Measurements from ENCODE around the gene CRABP2. TPM values are rescaled to one million over a fixed set of nuclear protein-coding genes. Genes with fewer than 3 reads are reported as not detected.

CRABP2 gene
- total RNA-seq, 6 donors from 2014 or later = 0.76 to 8.1 (median 3.9) TPM; not detected in 1

- WGBS, 2 donors = 12 to 22% methylated on average over 8 to 10 of the region's 16 CpGs
- Histone ChIP-seq H3K4me1 (peaks cover 89 to 93% (median 90%) of the 10 kb centered on the region in 4 donors), H3K27me3 (no peaks in the 10 kb centered on the region), H3K27ac (peak overlapping the region; percentile 80 to 91 (median 83)), H3K36me3 (no peaks in the 10 kb centered on the region), H3K9me3 (no peaks in the 10 kb centered on the region), H3K4me3 (no peak overlapping the region)
- TF ChIP-seq EP300 (IDR thresholded peaks at IDR 0.05) = no peak
- peak in 1 of 4 donors; percentile 27 for TF ChIP-seq POLR2A (IDR thresholded peaks at IDR 0.05)
- no peak for TF ChIP-seq CTCF (IDR thresholded peaks at IDR 0.05)
- TF ChIP-seq POLR2AphosphoS5 (IDR thresholded peaks at IDR 0.05) = peak in 1 of 2 donors; percentile 17
- DNase-seq = peak; percentile 53
- no peak for ATAC-seq (ENCODE audit: low FRiP score in 2 of 2)
These were observed 40.5 kb downstream of the CRABP2 start for GRCh38 chr1:156664767-156665411.

GRCh38 chr1:156664046-156664766 lies 41.2 kb downstream of the CRABP2 start:
- H3K27ac ChIP-seq = peak overlapping the region; percentile 80 to 91 (median 83)
- peaks cover 89 to 98% (median 96%) of the 10 kb centered on the region in 4 donors for H3K4me1 ChIP-seq
- TF ChIP-seq POLR2A (IDR thresholded peaks at IDR 0.05) (no peak), CTCF (IDR thresholded peaks at IDR 0.05) (no peak)
- no peaks in the 10 kb centered on the region for H3K27me3 ChIP-seq
- ATAC-seq (ENCODE audit: low FRiP score in 2 of 2) (no peak), DNase-seq (no peak)
- H3K36me3 ChIP-seq = no peaks in the 10 kb centered on the region
- no peak overlapping the region for H3K4me3 ChIP-seq
- 50 to 53% methylated on average over 5 of the region's 5 CpGs for WGBS, 2 donors
- H3K9me3 ChIP-seq = no peaks in the 10 kb centered on the region

GRCh38 chr1:156663178-156663577 lies 42.2 kb downstream of the CRABP2 start:
- no peak for DNase-seq
- no peak for ATAC-seq (ENCODE audit: low FRiP score in 2 of 2)
- 38 to 49% methylated on average over 5 of the region's 5 CpGs for WGBS, 2 donors
- H3K4me1 ChIP-seq = peaks cover 82 to 91% (median 90%) of the 10 kb centered on the region in 4 donors
- no peaks in the 10 kb centered on the region for H3K27me3 ChIP-seq
- peak overlapping the region; percentile 80 to 91 (median 83) for H3K27ac ChIP-seq
- TF ChIP-seq POLR2AphosphoS5 (IDR thresholded peaks at IDR 0.05) (no peak), CTCF (IDR thresholded peaks at IDR 0.05) (no peak), EP300 (IDR thresholded peaks at IDR 0.05) (no peak), POLR2A (IDR thresholded peaks at IDR 0.05) (no peak)
- H3K9me3 ChIP-seq = no peaks in the 10 kb centered on the region
- H3K4me3 ChIP-seq = no peak overlapping the region
- no peaks in the 10 kb centered on the region for H3K36me3 ChIP-seq

- Histone ChIP-seq H3K36me3 (no peaks in the 10 kb centered on the region), H3K9me3 (no peaks in the 10 kb centered on the region), H3K4me1 (peaks cover 81 to 90% (median 88%) of the 10 kb centered on the region in 4 donors), H3K27me3 (no peaks in the 10 kb centered on the region), H3K27ac (peak overlapping the region; percentile 80 to 91 (median 83)), H3K4me3 (no peak overlapping the region)
- TF ChIP-seq EP300 (IDR thresholded peaks at IDR 0.05) (no peak), POLR2A (IDR thresholded peaks at IDR 0.05) (no peak), CTCF (IDR thresholded peaks at IDR 0.05) (no peak), POLR2AphosphoS5 (IDR thresholded peaks at IDR 0.05) (no peak)
- 81 to 87% methylated on average over 5 of the region's 5 CpGs for WGBS, 2 donors
- no peak for ATAC-seq (ENCODE audit: low FRiP score in 2 of 2)
- DNase-seq = no peak
These were observed 42.7 kb downstream of the CRABP2 start for GRCh38 chr1:156662800-156663055.

All from upper lobe of left lung (tissue), 6 donors.